Gastrocnemius medialis (tissue), 4 donors: ENCODE measurements around the gene VSTM1. TPM values are rescaled to one million over a fixed set of nuclear protein-coding genes. Genes with fewer than 3 reads are reported as not detected.
"Not testable (repeated sequence)": the region's sequence is repeated elsewhere in the genome, so short reads cannot be mapped to it uniquely, and the experiment has no call there.

ENCODE experiments used
- ATAC-seq, 2 donors: fragments of 150-250 bp; one replicate each; pipeline ENCODE4 v1.9.1; 2016
- DNase-seq, 2 donors: peaks; one replicate each; pipeline ENCODE4 v3.0.0-alpha.2; 2019
- H3K27ac ChIP-seq, 4 donors: fragments of 200-600 bp; sonication (generic); 1 replicate in 1 of 4; 2 replicates in 3 of 4; pipeline ENCODE4 v1.5.1; 2016 to 2018; ENCODE audit warnings: mild to moderate bottlenecking in 2 of 4, moderate library complexity in 1 of 4
- H3K27me3 ChIP-seq, 3 donors: fragments of 200-600 bp; sonication (generic) in 2 of 3; 1 replicate in 1 of 3; 2 replicates in 2 of 3; pipeline versions ENCODE4 v1.5.1 to v1.6.0; 2016 to 2019; ENCODE audit warnings: mild to moderate bottlenecking in 1 of 3, moderate library complexity in 1 of 3
- H3K36me3 ChIP-seq, 2 donors: fragments of 200-600 bp; sonication (generic) in 1 of 2; one replicate each; pipeline ENCODE4 v1.5.1; 2017 to 2018
- H3K4me1 ChIP-seq, 2 donors: fragments of 200-600 bp; sonication (generic) in 1 of 2; one replicate each; pipeline ENCODE4 v1.5.1; 2016 to 2017; ENCODE audit warnings: mild to moderate bottlenecking in 2 of 2
- H3K4me3 ChIP-seq, 4 donors: fragments of 200-600 bp; sonication (generic) in 3 of 4; 1 replicate in 1 of 4; 2 replicates in 3 of 4; pipeline ENCODE4 v1.5.1; 2016 to 2019; ENCODE audit warnings: mild to moderate bottlenecking in 2 of 4
- H3K9me3 ChIP-seq, 3 donors: fragments of 200-600 bp; sonication (generic) in 2 of 3; 1 replicate in 1 of 3; 2 replicates in 2 of 3; pipeline ENCODE4 v1.5.1; 2016 to 2019
- CTCF ChIP-seq, 5 experiments: fragments of 450-650 bp in 3 of 5; fragments of 200-600 bp in 2 of 5; sonication (generic) in 2 of 5; IDR thresholded peaks in 4 of 5; conservative IDR thresholded peaks in 1 of 5; 1 replicate in 4 of 5; 2 replicates in 1 of 5; pipeline ENCODE4 v1.5.1; 2016 to 2019; ENCODE audit warnings: antibody characterized with exemption in 5 of 5, mild to moderate bottlenecking in 3 of 5, moderate library complexity in 3 of 5
- POLR2A ChIP-seq, 2 donors: fragments of 450-650 bp; IDR thresholded peaks; one replicate each; pipeline ENCODE4 v1.6.1; 2017; ENCODE audit warnings: antibody characterized with exemption in 2 of 2, mild to moderate bottlenecking in 2 of 2, moderate library complexity in 2 of 2
- in situ Hi-C, 4 donors: fragments of 200-750 bp; cut with MboI; loops; one replicate each; pipeline versions ENCODE4 v1.15.0 to v1.8.0; 2017; ENCODE audit warnings: low sequenced_read_pairs in 4 of 4
- intact Hi-C: fragments of 100-400 bp; cut with DNase I; formaldehyde crosslinking; loops from one replicate; pipeline ENCODE4 v1.15.1; 2023; ENCODE audit warnings: low total_unique reads
- total RNA-seq, 4 donors: library from RNA; depleted of rRNA; stranded (reverse); fragments of >200 nt; gene quantifications; one replicate each; pipeline versions ENCODE4 v1.1.0 to v1.2.3, GENCODE V29; 2016

Gene VSTM1
- total RNA-seq, 4 donors from 2014 or later = not detected

- intact Hi-C loops = no loop called here
- Histone ChIP-seq H3K9me3 (no peaks in the 10 kb centered on the region), H3K27me3 (peaks cover 0 to 3% (median 0%) of the 10 kb centered on the region in 3 donors), H3K4me3 (no peak overlapping the region), H3K27ac (no peak overlapping the region), H3K36me3 (no peaks in the 10 kb centered on the region), H3K4me1 (no peaks in the 10 kb centered on the region)
- ATAC-seq (no peak), DNase-seq (no peak)
- TF ChIP-seq CTCF (IDR thresholded peaks at IDR 0.05 in 4 of 5, conservative IDR thresholded peaks at IDR 0.05 in 1 of 5) (no peak), POLR2A (IDR thresholded peaks at IDR 0.05) (no peak)
- in situ Hi-C loops = no loop called here
Measured at GRCh38 chr19:54047616-54048015, 16.1 kb downstream of the VSTM1 start.

GRCh38 chr19:54045771-54046170 lies 17.9 kb downstream of the VSTM1 start:
- peaks cover 0 to 3% (median 0%) of the 10 kb centered on the region in 3 donors for H3K27me3 ChIP-seq

GRCh38 chr19:54042989-54043388 lies 20.7 kb downstream of the VSTM1 start:
- Histone ChIP-seq H3K9me3 (no peaks in the 10 kb centered on the region), H3K27ac (no peak overlapping the region), H3K27me3 (peaks cover 0 to 3% (median 0%) of the 10 kb centered on the region in 3 donors), H3K4me1 (no peaks in the 10 kb centered on the region), H3K36me3 (no peaks in the 10 kb centered on the region), H3K4me3 (no peak overlapping the region)
- DNase-seq (no peak), ATAC-seq (no peak)
- intact Hi-C loops = no loop called here
- no peak for TF ChIP-seq POLR2A (IDR thresholded peaks at IDR 0.05)
- no peak for TF ChIP-seq CTCF (IDR thresholded peaks at IDR 0.05 in 4 of 5, conservative IDR thresholded peaks at IDR 0.05 in 1 of 5)
- in situ Hi-C loops = no loop called here

More at GRCh38 chr19:54045771-54046170, 17.9 kb downstream of the VSTM1 start:
- no peaks in the 10 kb centered on the region for H3K36me3 ChIP-seq
- no peak overlapping the region for H3K27ac ChIP-seq
- H3K4me1 ChIP-seq = no peaks in the 10 kb centered on the region
- no peak overlapping the region for H3K4me3 ChIP-seq
- no peak for DNase-seq
- in situ Hi-C loops = no loop called here
- intact Hi-C loops = no loop called here
- H3K9me3 ChIP-seq = no peaks in the 10 kb centered on the region
- TF ChIP-seq POLR2A (IDR thresholded peaks at IDR 0.05) (no peak), CTCF (IDR thresholded peaks at IDR 0.05 in 4 of 5, conservative IDR thresholded peaks at IDR 0.05 in 1 of 5) (no peak)
- ATAC-seq = no peak

GRCh38 chr19:54041969-54042606 lies 21.6 kb downstream of the VSTM1 start:
- intact Hi-C loops = no loop called here
- in situ Hi-C loops = no loop called here
- Histone ChIP-seq H3K27me3 (peaks cover 0 to 3% (median 0%) of the 10 kb centered on the region in 3 donors), H3K27ac (no peak overlapping the region), H3K4me3 (no peak overlapping the region), H3K4me1 (no peaks in the 10 kb centered on the region), H3K9me3 (no peaks in the 10 kb centered on the region), H3K36me3 (no peaks in the 10 kb centered on the region)
- ATAC-seq = no peak
- no peak for TF ChIP-seq CTCF (IDR thresholded peaks at IDR 0.05 in 4 of 5, conservative IDR thresholded peaks at IDR 0.05 in 1 of 5)
- no peak for TF ChIP-seq POLR2A (IDR thresholded peaks at IDR 0.05)
- DNase-seq = no peak

- Histone ChIP-seq H3K4me1 (no peaks in the 10 kb centered on the region), H3K27me3 (no peaks in the 10 kb centered on the region), H3K36me3 (no peaks in the 10 kb centered on the region), H3K9me3 (no peaks in the 10 kb centered on the region), H3K4me3 (no peak overlapping the region), H3K27ac (no peak overlapping the region)
- intact Hi-C loops (no loop called here), in situ Hi-C loops (no loop called here)
- DNase-seq (no peak), ATAC-seq (no peak)
- no peak for TF ChIP-seq POLR2A (IDR thresholded peaks at IDR 0.05)
- TF ChIP-seq CTCF (IDR thresholded peaks at IDR 0.05 in 4 of 5, conservative IDR thresholded peaks at IDR 0.05 in 1 of 5) = no peak
Measured at GRCh38 chr19:54040003-54040402, 23.7 kb downstream of the VSTM1 start.

- H3K9me3 ChIP-seq, H3K4me3 ChIP-seq, H3K36me3 ChIP-seq, in situ Hi-C loops, DNase-seq, intact Hi-C loops, H3K27ac ChIP-seq, H3K4me1 ChIP-seq, ATAC-seq, H3K27me3 ChIP-seq: not testable (repeated sequence)
Measured at GRCh38 chr19:54036542-54036941, 27.2 kb downstream of the VSTM1 start.
